Left cardiac atrium (tissue), 4 donors: ENCODE measurements around the gene PML. TPM values are rescaled to one million over a fixed set of nuclear protein-coding genes. Genes with fewer than 3 reads are reported as not detected.

Experiments used
- ATAC-seq, 2 donors: fragments of 200-7000 bp; cut with Tn5 transposase; one replicate each; pipeline ENCODE4 v1.9.1; 2020; ENCODE audit warnings: mild to moderate bottlenecking in 2 of 2, moderate library complexity in 2 of 2
- DNase-seq: peaks from one replicate; pipeline ENCODE4 v3.0.0-alpha.2; 2020
- intact Hi-C, 2 donors: fragments of 100-400 bp; cut with DNase I; formaldehyde crosslinking; loops; one replicate each; pipeline versions ENCODE4 v1.14.1 to v1.15.1; 2022 to 2023
- total RNA-seq, 2 donors: library from RNA; stranded (reverse); fragmentation: NEBNext Ultra II Directional; extraction: Animal tissue kit (Norgen Biotek cat#: 25700); gene quantifications; one replicate each; pipeline ENCODE4 v1.2.1, GENCODE V29; 2021
- donor health status: DM: no; HTN: yes; CAD: no.
- donor health status: DM: no; HTN: yes; CAD: no; lungs with severe emphysema.
- donor health status: DM: yes; HTN: yes; CAD: no.
- donor health status: Dilated cardiomyopathy.

PML gene
- total RNA-seq, 2 donors from 2014 or later, result 23.4 to 38.7 TPM

DNA sequence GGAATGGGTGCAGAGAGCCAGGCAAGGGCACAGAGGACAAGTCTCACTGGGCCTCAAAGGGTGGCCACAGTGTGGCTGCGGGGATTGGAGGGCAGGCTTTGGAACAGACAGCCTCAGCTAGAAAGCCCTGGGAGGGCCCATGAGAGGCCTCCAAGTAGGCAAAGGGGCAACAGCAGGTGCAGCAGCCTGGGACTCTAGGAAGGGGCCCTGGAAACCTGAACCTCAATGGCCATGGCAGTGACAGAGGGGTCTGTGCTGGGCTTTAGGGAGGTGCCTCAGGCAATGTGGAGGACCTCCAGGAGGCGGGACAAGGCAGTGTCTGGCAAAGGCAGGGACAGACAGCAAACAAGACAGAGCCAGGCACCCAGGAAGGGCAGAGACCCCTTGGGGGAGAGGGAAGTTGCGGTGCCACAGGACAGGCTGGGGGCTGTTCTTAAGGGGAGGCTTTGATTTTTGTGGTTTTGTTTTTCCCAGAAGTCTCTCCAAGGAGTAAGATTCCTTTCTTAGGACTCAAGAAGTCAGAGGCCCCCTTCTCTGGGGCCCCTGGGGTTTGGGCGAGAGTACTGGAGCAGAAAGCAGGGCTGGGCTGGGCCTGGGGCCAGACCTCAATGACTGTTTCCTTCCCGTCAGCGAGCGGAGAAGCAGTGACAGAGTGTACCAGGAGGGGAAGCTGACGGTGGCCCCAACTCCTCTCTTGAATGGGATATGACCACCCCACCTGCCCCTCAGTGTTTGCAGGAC lies 12.1 kb upstream of the PML start:
- ATAC-seq (peak; percentile 91 to 92), DNase-seq (peak; percentile 92)
- intact Hi-C loops, result no loop called here

DNA sequence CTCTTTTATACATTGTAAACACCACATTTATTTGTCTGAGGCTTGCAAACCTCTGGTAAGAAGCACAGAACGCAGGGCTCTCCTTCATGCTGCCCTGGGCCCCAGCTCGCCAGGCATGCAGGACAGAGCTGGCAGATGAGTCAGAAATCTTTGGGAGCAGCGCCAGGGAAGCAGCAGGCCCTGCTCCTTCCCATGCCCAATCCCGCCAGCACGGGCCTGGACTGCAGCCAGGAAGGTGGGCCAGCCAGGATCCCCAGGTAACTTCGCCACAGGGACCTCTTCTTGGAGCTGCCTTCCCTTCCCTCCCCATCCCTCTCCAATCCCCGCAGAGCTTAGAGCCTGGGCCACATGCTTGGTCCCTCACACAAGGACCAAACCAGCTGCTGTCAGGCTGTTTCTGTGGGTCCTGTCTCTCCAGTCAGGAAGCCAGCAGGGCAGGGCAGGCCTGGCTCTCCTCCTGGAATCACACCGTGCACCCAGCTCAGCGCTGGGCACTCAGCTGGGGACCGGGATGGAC lies 11.2 kb upstream of the PML start:
- ATAC-seq (peak; percentile 60 to 81), DNase-seq (peak; percentile 83)
- intact Hi-C loops, result no loop called here

DNA sequence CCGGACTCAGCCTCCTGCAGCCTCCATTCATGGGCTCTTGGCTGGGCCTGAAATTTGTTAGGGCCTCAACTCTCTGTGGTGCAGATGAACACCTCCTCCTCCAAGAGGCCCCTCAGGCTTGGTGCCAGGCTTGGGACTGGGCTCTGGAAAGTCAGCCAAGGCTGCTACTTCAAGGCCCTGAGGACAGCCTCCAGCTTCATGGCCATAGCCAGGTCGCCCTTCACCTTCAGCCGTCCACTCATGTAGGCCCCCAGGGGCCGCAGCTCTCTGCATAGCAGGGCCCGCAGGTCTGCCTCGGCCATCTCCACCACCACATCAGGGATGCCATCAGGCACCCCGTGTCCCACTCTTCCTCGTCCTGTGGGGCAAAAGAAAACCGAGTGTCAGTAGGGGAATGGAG lies 10.7 kb upstream of the PML start:
- intact Hi-C loops, result no loop called here
- ATAC-seq (no peak), DNase-seq (no peak)

DNA sequence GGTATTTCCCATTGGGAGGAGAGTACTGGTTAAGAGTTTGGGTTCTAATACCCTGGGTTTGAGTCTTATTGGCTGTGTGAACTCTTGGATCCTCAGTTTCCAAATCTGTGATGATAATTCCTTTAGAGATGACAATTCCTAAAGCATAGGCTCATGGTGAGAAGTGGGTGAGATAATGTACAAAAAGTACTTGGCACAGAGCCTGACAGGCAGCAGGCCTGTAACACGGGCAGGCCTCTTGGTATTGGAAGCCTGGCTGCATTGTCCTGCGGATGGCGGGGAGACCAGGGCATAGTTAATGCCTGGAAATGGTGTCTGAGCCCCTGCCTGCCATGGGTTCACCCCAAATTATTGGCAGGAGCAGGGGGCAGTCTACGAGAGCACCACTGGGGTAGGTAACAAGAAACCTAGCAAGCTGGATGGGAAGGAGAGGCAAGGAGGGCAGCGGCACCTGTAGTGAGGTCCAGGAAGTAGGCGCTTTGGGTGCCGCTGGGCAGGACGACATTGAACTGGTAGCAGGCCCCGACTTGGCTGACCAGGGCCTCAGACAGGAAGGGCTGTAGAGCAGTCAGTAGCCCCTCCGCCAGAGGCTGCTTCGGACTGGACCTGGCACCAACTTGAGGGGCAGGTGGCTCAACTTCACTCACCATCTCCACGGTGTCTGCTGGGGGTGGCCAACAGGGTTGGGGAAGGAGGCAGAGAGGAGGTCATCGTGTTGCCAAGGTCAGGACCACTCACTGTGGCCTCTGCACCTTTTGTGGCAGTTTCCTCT lies 10.1 kb upstream of the PML start:
- DNase-seq, result no peak
- intact Hi-C loops, result no loop called here

DNA sequence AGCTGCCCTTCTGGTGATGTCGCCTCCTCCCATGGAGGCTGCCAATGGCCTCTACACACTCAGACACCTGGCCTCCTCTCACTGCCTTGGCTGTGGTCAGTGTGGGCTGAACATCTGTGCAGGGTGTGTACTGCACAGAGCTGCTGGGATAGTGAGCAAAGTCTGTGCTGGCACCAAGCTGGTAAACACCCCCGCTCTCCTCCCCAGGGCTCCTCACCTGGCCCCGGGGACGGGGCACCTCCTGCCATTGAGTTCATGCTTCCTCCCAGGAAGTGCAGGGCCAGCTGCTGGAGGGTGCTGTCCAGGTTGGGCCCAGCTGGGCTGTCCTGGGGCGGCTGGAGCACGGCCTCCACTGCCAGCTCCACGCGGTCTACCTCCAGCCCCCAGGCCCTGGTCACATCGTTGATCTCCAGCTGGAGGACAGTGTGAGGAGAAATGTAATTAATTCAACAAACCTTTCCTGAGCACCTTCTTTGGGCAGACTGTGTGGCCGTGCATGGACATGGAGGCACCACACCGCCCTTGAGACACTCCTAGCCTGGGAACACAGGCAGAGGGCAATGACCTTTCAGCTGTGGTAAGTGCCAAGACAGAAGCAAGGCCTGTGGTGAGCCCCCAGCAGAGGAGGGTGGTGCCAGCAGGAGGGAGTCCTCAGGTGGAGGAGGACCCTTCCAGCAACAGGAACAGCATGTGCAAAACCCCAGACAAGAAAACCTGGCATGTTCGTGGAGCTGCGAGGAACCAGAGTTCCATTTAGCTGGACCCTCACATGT lies 9.2 kb upstream of the PML start:
- no peak for ATAC-seq
- no peak for DNase-seq
- intact Hi-C loops, result no loop called here

More for the DNA sequence above, 10.1 kb upstream of the PML start:
- no peak for ATAC-seq

DNA sequence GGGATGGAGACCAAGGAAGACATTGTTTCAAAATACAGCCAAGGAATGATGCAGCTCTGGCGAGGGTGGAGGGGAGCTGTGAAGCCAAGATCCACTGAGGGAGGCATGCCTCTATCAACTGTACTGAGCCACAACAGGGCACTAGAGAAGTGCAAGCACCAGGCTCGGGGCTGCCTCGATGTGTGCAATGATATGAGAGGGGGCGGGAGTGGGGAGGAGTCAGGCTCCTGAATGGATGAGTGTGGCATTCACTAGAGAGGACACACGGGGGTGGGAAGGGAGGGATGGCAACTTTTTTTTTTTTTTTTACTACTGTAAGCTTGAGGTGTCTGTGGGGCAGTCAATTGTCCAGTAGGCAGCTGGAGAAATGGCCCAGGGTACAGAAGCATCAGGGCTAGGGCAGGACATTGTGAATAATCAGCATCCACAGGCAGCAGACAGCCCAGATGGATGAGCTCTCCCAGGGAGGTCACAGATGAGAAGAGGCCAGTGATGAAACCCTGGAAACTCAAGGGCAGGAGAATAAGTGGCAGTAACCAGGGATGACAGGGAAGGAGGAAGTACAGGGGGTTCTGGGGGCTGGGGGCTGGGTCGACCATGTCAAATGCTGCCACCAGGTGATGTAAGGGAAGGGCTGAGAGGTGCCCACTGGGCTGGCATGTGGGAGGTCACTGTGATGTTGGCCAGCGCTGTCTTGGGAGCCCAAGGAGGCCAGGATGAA lies 8.3 kb upstream of the PML start:
- intact Hi-C loops, result no loop called here
- DNase-seq, result no peak
- no peak for ATAC-seq

DNA sequence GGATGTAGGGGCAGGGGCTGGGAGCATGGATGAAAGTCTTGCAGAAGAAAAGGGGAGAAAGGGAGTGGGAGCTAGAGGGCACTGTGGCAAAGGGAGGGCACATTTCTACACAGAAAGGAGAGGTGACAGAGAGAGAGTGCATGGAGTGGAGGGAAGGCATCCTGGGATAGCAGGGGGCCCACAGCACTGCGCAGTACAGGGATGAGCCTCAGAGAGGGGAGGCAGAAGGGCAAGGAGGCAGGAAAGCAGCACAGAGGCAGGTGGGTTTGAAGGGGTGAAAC lies 7.8 kb upstream of the PML start:
- intact Hi-C loops, result no loop called here
- ATAC-seq (no peak), DNase-seq (no peak)

DNA sequence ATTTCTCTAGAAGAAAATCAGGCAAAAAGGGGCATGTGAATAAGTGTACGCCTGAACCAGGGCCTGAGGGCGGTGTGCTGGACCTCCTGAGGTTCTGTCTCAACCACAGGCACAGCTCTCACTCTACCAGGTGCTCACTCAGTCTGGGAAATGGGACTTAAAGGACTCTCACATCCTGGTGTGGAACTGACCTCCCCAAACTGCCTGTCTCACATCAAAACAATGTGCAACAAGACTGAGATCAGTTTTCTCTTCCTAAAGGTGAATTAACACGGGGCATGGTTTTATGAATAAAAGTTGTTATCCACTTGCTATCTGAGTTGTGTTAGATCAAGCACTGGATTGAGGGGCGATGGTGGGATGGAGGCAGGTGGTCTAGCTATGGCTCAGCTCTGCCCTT lies 7.3 kb upstream of the PML start:
- ATAC-seq (no peak), DNase-seq (no peak)
- intact Hi-C loops, result no loop called here

DNA sequence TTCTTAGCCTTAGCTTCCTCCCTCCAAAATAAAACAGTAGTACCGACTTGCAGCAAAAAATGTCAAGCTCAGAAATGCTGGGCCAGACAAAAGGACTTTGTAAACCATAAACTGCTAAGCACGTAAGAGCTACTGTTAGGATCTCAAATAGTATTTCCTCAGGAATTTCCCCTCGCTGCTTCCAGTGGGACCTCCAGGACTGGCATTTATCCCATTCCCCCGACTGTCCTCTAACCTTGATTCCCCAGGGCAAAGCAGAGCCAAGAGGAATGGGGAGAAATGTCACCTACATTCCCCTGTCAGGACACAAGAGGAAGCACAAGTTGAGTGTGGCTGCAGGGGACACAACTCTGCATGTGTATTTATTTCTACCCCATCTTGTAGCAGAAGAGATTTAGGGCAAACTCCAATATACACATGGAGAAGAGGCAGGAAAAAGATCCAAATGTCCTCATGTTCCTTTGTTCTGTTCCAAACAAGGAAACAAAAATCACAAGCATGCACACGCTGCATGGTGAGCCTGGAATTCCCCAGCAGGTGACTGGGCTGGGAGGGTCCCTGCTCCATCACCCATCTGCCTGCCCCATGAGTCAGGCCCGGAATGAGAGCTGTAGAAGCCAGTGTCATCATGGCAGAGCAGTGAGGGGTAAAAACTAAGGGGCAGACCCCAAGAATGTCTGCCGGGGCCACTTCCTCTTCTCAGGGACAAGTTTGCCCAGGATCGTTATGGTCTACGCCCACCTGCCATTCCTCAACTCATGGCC lies 6.7 kb upstream of the PML start:
- intact Hi-C loops, result no loop called here
- DNase-seq, result no peak
- no peak for ATAC-seq

DNA sequence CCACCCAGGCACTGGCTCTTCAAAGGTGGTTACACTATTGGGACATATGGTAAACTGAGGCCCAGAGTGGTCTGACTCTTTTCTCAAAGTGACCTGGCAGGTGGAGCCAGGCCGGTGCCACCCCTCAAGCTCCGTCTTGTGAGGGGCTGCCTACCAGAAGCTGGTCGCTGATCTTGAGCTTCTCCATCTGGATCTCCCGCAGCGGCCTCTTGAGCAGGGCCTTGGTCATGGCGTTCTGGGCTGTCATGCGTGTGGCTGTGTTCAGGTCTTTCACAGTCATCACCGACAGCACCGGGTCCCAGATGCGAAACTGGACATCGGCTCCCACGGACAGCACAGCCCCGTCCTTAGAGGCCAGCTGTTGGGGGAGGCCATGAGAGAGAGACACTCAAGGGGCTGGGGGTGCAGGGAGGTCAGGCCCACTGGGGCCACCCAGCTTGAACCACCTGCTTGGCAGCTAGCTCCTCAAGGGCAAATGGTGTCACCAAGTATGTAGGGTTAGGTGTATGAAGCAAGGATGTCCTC lies 6.0 kb upstream of the PML start:
- ATAC-seq (no peak), DNase-seq (no peak)
- intact Hi-C loops, result no loop called here

DNA sequence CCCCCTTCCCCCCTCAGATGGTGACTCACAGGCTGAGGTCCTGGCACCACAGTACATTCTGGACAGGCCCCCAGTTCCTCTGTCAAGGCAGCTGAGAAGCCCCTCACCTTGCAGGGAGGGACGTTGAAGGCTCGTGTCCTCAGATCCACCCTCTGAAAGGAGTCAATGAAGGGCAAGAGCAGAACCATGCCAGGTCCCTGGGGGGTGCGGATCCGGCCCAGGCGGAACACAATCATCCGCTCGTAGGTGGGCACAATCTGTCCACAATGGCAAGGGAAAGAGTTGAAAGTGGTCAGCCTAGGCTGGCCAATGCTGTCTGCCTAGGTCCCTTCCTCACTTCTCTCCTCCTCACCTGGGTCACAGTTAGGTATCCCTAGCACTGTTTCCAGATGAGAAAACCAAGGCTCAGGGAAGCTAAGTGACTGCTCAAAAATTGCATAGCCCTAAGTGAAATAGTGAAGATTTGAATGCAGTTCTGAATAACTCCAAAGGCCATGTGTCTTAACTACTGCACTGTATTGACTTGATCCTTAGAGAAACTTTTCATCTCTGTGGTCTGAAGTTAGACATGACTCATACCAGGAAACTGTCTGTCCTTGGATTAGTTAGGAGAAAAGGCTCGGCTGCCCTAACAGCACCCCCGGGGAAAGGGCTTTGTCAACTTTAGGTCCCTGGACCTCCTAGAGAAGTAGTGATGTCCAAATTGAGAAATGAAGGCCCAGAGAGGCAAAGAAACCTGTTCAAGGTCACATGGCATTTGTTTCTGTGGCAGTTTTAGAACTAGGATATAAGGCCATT lies 5.3 kb upstream of the PML start:
- ATAC-seq, result peak in 1 of 2 donors; percentile 9
- intact Hi-C loops, result no loop called here

DNA sequence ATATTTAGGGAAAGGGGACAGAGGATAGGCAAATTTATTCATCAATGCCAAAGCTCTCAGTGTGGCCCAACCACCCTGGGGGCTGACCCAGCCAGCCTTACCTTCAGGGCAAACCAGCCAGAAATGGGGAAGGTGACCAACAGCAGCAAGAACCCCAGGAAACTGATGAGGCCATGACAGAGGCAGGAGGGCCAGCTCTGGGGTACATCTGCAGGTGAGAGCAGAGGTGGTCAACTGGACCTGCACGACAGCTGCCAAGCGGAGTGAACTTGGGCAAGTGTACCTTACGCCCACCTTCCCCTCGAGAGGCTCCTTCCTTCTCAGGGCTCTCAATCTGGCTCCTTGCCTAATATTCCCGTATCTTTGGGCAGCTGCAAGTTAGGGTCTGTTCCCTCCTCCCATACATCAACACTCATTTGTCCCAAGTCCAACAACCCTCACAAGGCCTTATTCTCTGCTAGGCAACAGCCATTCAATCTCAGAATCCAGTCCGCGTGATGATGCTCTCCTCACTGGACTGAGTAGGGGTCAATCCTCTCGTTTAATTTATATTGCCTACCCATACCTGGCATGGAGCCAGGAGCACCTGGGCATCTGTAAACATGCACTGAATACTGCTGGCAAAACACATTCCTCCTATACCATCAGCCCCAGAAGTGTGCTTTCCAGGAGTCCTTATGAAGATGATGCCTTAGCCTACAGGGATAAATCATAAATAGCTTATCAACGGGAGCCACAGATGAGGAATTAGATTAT lies 4.1 kb upstream of the PML start:
- intact Hi-C loops, result no loop called here
- ATAC-seq, result no peak
- DNase-seq, result no peak

More for the DNA sequence above, 5.3 kb upstream of the PML start:
- no peak for DNase-seq

DNA sequence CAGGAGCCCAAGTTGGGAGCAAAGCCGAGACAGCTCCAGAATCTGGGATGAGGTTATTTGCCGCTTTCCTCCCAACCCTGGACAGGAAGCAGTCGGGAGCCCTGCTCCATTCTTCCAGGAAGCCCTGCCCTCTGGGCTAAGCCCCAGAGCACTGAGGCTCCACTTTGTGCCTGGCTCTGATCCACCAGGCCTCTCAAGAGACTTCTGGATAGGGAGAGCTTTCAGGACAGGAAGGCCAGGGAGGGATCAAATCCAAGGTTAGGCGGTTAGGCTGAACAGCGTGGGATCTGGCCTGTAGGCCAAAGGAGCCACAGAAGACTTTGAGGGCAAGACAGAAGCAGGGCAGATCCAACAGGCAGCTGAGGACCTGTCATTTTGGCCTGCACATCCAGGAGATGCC lies 3.3 kb upstream of the PML start:
- intact Hi-C loops, result no loop called here

DNA sequence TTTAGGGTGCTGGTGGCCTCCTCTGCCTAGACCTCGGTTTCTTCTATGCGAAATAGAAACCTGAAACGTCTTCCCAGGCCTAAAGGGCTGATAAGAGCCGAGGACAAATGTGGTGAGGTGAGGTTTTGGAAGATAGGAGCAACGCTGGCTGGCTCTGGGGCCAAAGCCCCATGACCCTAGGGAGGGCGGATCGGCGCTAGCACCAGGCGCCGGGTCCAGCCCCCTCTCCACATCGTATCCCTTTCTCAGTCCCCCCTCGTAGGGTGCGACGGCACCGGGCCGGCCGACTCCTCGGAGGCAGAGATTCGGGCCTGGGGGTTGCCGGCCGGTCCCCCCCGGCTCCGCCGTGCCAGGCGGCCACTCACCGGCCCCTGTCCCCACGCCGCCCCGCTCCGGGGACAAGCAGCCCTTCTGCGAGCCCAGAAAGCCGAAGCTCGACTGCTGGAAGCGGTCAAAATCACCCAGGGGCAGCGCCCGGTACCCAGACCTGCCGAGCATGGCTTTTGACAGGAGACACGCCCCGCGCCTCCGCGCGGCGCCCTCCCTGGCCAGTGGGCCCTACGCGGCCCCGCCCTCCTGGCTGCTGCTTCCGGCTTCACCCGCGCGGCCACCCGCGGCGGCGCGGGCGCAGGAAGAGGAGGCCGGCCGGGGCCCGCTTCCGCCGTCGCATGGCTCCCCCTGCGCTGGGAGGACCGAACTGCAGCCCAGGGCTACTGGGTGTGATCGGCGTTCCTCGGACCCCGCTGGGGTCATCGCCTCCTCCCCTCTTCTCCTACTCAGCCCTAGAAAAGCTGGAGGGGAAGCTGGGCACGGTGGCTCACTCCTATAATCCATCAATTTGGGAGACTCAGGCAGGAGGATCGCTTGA lies 2.6 kb upstream of the PML start, which contains the start of gene STOML1:
TSS of gene STOML1 (minus strand) at position 570 of the 868 bp plus-strand sequence. CDS start at position 498, 72 bp downstream.
- intact Hi-C loops, result no loop called here
- ATAC-seq (peak; percentile 90 to 91), DNase-seq (peak; percentile 95)

More for the DNA sequence above, 3.3 kb upstream of the PML start:
- DNase-seq, result peak; percentile 92
- ATAC-seq, result peak; percentile 62 to 65

DNA sequence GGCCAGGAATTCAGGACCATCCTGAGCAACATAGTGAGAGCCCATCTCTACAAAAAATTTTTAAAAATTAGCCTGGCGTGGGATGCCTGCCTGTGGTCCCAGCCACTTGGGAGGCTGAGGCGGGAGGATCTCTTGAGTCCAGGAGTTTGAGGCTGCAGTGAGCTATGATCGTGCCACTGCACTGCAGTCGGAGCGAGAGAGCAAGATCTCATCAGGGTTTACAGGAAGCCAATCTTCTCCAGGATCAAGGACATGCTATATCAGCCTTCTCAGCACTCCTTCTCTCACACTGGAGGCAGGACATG lies 2.0 kb upstream of the PML start:
- intact Hi-C loops, result no loop called here
- ATAC-seq (no peak), DNase-seq (no peak)
